Activated T-helper 1 cell treated with Interleukin-2 at 50 U/mL for 16 hours (primary cell): ENCODE measurements around the gene RRP9.
"Not testable (repeated sequence)": the region's sequence is repeated elsewhere in the genome, so short reads cannot be mapped to it uniquely, and the experiment has no call there.

Source experiments
- DNase-seq: peaks from one replicate; pipeline ENCODE4 v3.0.0-alpha.2; 2020; ENCODE audit warnings: low read depth

Gene RRP9

DNA sequence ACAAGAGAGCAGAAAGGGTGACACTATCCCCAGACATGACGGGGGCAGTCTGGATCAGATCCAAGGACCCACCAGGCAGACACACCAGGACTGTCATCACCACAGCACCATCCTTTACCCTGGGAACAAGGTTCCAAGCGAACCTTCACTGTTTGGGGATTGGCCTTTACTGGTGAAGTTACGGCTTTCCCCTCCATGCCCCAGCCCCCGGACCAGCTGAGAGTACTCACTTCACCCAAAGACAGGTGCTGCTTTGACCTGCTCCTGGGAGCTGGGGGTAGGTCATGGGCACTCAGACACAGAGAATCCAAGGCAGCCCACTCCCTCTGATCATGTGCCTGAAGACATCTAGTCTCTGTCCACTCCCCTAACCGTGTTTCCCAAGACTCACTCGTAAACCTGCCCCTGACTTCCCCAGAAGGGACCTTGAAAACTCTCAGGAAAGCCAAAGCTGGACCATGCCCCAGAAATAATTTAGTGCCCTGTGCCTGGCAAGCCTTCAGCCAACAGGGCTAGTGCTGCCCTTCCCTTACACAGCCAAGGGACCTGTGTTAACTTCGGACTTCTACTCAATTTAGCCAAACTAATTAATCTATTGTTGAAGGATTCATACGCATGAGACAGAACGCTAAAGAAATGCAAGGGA lies 2.8 kb downstream of the RRP9 start:
- no peak for DNase-seq

DNA sequence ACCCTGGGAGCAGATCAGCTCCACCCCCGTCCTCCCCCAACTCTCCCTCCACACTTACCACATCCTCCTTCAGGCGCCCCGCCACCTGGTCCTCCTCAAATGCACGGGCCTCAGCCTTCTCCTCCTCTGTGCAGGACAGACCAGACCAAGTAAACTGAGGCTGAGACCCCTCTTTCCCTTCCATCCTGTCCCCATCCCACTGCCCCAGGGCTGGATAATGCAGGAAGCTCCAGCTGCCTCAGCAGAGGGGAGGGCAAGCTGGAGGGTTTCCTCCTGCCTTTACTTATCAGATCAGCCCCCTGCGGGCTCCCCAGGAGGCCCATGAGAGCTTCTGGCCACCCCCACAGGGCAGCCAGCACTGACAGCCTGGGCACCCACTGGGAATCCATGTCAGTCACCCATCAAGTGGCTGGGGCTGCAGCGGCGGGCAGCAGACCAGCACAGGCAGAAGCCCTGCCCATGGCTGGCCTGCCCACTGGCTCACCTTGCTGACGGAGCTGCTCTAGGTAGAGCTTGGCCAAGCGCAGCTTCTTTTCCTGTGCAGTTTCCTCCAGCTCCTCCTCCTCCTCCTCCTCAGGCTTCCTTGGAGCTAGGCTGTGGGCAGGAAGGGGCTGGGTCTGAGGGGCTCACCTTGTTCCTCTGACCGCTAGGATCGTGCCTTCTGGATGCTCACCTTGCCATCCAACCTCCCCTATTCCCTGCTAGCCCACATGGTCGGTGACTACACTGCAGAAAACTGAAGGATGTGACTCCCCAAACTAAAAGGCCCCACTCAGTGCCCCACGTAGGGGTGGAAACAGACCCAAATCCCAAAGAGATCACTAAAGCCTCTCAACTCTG lies 3.9 kb downstream of the RRP9 start:
- DNase-seq = no peak

DNA sequence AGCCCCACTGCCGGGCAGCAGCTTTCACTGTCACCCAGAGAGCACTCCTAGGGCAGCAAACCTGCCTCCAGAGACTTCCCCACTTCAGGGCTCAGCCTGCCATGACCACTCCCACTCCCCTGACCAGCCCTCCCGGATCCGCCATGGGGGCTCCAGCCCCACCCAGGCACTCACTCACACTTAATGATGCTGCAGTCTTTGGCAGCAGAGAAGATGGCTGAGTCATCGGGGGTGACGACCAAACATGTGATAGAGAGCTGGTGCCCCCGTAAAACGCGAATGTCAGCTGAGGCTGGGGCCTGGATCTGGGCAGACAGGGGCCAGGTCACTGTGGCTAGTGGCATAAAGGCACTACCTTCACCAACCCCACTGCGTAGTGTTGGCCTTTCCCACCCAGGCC lies 4.7 kb downstream of the RRP9 start:
- DNase-seq = no peak

- DNase-seq = no peak
Observed at GRCh38 chr3:51935886-51936755, 5.6 kb downstream of the RRP9 start.

GRCh38 chr3:51934991-51935885 lies 6.5 kb downstream of the RRP9 start:
- no peak for DNase-seq

DNA sequence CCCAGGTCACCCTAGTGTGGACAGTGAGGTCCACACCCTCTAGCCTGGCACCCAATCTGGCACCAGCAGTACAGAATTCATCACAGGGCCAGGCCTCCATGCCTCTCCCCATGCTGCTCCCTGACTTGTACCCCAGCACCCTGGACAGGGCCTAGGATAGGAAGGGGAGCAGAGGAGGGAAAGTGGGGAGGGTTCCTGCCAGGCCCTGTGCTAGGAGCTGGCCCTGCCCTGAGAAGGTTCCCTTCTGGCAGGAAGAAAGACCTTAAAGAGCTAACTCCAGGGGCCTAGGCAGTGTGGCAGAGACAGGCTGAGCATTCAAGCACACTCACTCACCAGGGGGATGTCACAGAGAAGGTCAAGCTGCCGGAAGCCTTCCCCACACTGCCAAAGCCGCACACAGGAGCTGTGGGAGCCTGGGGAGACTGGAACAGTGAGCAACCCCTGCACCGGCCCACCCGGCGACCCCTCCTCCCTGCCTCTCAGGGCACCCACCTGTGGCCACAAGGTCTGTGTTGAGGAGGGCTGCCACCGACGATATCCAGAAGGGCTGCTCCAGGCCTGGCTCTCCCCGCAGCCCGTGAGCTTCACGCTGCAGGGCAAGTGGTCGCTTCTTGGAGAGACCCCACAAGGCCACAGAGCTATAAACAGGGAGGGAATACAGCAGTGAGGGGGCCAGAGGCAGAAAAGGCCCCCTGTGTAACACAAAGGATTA lies 7.4 kb downstream of the RRP9 start:
- DNase-seq = no peak

GRCh38 chr3:51933471-51934138 lies 8.1 kb downstream of the RRP9 start:
- DNase-seq = no peak

DNA sequence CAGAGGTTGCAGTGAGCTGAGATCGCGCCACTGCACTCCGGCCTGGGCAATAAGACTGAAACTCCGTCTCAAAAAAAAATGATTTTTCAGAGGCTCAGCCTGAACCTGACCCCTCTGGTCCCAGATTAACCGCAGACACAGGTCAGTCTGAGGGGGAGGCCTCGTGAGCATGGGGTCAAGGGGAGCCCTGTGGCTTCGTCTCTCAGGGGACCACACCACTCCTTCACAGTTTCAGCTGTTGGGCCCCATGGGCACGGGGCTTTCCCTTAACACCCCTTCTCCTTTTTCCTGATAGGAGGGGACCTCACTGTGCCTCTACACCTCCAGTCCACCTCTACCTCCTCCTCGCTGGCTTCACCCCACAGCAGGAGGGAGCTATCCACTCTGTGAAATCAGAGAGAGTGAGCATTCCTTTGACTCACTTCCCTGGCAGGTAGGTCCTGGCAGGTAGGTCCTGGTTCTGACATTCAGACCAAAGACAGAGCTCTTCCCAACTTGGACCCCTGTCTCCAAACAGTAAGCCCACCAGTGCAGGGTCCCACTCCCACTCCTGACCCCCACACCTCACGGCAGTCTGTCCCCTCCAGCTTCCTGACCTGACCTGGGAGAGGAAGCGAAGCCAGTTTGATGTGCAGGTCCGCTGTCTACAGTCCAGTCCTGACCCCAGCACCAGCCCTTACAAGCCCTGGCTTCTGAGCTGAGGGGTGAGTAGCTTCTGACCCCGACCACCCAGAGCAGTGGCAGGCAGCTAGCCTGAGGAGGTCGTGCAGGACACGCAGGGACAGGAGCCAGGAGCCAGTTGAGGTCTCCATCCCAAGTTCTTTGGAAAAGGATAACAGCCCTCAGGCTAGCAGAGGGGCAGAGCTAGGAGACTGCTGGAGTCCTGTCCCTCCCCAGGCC lies 9.0 kb downstream of the RRP9 start:
- no peak for DNase-seq

- DNase-seq = no peak
Observed at GRCh38 chr3:51931756-51932155, 9.9 kb downstream of the RRP9 start.

DNA sequence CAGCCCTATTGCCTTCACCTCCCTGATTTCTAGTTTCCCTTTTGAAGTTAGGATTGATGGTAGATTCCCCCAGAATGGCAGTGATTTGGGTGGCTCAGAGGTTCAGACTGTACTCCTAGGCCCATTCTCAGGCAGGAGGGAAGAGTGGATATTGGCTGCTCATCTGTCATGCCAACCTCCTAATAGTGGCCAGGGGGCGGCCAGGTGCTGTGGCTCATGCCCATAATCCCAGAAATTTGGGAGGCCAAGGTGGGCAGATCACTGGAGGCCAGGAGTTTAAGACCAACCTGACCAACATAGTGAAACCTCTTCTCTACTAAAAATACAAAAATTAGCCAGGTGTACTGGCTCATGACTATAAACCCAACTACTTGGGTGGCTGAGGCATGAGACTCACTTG lies 11.3 kb downstream of the RRP9 start:
- DNase-seq = no peak

GRCh38 chr3:51929420-51930003 lies 12.2 kb downstream of the RRP9 start:
- no peak for DNase-seq

DNA sequence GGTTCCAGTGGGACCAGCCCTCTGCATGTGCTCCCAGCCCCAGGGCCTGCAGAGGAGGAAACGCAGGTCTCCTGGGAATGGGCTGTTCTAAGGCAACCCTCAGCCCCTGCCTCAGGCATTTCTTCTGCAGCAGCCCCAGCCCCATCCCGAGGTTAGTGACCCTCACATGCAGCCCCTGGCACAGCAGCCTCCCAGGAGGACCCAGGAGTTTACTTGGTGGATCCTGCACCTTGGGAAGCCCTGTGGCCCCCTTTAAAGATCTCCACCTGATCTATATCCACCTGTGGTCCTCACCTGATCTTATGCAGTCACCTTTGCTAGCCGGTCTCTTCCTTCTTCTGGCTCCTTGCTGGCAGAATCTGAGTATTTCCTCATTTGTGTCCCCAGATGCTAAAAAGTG lies 12.7 kb downstream of the RRP9 start:
- DNase-seq = not testable (repeated sequence)

- no peak for DNase-seq
Observed at GRCh38 chr3:51928438-51928837, 13.3 kb downstream of the RRP9 start.

- no peak for DNase-seq
Observed at GRCh38 chr3:51927061-51927977, 14.4 kb downstream of the RRP9 start.

- DNase-seq = no peak
Observed at GRCh38 chr3:51921081-51921578, 20.6 kb downstream of the RRP9 start.

DNA sequence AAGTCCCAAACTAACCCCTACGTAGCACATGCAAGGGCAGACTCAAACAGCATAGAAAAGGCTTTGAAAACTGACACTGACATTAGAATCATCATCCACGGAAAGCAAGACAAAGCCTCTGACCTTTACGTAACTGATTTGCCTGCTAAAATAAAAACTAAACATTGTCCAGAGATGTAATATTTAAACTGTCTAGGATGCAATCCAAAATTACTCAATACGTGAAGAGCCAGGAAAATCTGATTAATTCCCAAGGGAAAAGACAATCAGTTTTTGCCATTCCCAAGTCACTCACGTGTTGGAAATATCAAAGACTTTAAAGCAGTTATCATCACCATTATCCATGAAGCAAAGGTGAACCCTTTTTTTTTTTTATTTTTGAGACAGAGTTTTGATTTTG lies 25.3 kb downstream of the RRP9 start:
- no peak for DNase-seq

GRCh38 chr3:51908026-51908425 lies 33.7 kb downstream of the RRP9 start:
- DNase-seq = no peak
